ENCODE data around the gene ZXDC.
A peak's percentile ranks its signal among the peaks of the same experiment; 100 is the strongest.

Gene ZXDC

GRCh38 chr3:126456766-126457388, 18.8 kb downstream of the ZXDC start:
- no peak overlapping the region for H3K27ac ChIP-seq
- DNase-seq (ENCODE audit: low read depth, low spot score): no peak

GRCh38 chr3:126456211-126456610, 19.5 kb downstream of the ZXDC start:
- no peak for DNase-seq (ENCODE audit: low read depth, low spot score)
- H3K27ac ChIP-seq: no peak overlapping the region

DNA sequence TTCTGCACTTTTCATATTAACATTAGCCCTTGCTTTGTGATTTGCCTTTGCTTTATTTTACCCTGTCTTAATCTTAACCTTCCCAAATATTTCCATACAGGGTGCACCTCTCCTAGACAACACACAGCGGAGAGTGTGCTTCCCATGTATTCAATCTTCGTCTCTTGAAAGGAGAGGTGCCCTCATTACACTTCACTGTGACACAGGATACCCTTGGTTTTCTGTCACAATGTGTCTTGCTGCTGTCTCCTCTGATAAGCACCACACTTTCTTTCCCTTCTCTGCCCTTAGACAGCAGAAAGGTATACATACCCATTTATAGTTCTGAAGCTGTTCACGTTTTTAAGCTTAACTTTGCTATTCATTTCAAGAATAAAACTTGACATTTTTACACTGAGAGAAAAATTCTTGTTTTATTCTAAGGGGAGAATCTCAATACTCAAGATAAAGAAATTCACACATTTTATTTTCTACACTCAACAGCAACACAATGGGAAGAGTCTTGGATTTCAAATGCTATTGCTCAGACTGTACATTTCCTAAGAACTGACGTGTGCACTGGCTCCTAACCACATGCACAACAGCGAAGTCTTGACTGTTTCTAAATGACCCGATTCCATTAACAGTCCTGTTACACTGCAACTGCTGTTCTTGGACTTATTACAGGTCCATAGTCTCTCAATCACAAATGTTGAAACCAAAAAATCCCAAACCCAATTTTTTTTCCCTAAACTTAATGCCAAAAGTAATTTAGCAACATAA, 21.1 kb downstream of the ZXDC start:
- no peak overlapping the region for H3K27ac ChIP-seq
- DNase-seq (ENCODE audit: low read depth, low spot score): no peak

DNA sequence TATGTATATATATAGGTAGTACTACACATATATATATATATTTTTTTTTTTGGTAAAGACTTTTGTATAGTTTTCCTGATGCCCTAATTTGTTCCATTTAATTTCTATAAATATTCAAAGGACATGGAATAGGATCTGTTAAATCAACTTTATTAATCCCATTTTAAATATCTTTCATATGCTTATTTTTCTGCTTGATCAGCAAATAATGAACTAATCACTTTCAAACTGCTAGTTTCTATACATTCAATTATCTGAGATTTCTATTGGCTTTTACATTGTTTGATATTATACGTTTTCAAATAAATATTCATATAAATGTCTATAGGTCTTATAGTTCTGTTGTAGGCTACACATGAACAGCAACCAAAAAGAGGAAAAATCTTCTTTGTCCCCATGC, 21.7 kb downstream of the ZXDC start:
- H3K27ac ChIP-seq: no peak overlapping the region
- no peak for DNase-seq (ENCODE audit: low read depth, low spot score)

DNA sequence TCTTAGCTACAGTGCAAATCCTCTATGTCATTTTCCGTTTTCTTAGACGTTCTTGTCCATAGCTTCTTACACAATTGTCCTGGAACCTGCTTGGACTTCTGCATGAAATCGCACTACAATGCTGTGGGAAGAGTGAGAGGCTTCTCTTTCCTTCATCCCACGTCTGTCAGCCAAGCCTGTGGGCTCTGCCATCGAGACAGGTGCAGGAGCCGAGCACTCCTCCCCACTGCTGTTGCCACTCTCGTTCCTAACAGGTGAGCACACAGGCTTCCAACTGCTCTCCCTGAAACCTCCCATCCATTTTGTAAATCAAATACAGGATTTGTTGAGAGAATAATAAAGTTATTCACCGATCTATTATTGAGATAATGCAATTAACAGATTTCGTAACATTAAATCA, 23.5 kb downstream of the ZXDC start:
- DNase-seq (ENCODE audit: low read depth, low spot score): no peak
- H3K27ac ChIP-seq: no peak overlapping the region

- H3K27ac ChIP-seq: no peak overlapping the region
- DNase-seq (ENCODE audit: low read depth, low spot score): no peak
Measured at GRCh38 chr3:126451511-126451910, 24.2 kb downstream of the ZXDC start.

DNA sequence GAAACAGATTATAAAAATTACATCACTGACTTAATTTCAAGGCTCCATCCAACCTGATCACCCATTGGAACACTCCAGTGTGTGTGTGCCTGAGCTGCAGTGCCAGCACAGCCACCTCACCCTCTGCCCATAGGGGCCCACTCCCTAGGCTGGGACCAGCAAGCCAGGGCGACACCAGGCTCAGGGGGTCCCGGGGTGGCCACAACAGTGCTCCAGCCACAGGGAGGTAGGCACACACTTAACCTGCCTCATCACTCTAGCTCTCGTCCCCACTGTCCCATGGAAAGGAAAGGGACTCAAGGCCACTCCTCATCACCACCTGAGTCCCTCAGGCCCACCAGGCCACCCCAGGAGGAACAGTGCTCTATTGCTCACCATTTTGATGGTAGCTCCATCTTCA, 24.9 kb downstream of the ZXDC start:
- no peak for DNase-seq (ENCODE audit: low read depth, low spot score)
- no peak overlapping the region for H3K27ac ChIP-seq

- no peak for DNase-seq (ENCODE audit: low read depth, low spot score)
- H3K27ac ChIP-seq: no peak overlapping the region
Measured at GRCh38 chr3:126450219-126450618, 25.5 kb downstream of the ZXDC start.

GRCh38 chr3:126449621-126450051, 26.1 kb downstream of the ZXDC start:
- no peak overlapping the region for H3K27ac ChIP-seq
- no peak for DNase-seq (ENCODE audit: low read depth, low spot score)

DNA sequence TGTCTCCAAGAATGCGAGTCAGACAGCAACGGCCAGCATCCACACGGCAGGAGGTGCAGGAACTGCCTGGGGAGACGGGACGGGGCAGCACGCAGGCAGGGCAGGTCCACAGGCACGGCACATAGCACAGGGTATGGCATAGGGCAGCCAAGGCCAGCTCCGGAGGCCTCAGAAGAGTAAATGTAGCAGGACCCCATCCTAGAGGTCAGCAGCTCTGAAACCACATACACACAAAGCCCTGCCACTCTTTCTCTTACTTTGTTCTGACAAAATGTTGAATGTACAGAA, 26.9 kb downstream of the ZXDC start:
- no peak overlapping the region for H3K27ac ChIP-seq
- DNase-seq (ENCODE audit: low read depth, low spot score): no peak

- no peak for DNase-seq (ENCODE audit: low read depth, low spot score)
- no peak overlapping the region for H3K27ac ChIP-seq
Measured at GRCh38 chr3:126448136-126448892, 27.4 kb downstream of the ZXDC start.

DNA sequence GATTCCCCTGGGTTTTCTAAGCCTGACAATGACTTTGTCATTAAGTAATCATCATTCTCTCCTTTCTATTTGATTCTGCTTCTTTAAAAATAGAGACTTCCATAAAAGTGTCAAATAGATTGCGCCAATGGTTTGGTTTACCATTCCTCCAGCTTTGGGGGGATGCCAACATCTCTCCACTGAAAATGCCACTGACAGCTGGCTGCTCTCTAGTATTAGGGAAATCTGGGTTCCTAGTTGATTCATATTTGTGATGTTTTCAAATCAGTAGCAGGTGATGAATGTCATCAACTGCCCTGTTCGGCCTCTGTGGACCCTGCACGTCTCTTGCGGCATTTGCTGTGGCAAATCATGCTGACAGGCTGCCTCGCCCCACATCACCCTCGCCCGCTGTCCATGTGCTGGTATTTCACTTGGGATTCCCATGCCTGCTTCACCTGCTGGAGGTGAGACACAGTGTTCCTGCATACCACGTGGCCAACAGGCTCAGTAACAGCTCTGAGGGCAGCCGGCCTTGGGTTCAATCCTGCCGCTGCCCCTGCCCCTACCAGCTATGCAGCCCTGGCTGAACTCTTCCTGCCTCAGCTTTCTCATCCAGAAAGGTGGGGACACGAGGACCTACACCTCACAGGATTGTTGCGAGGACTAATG, 28.1 kb downstream of the ZXDC start:
- no peak for DNase-seq (ENCODE audit: low read depth, low spot score)
- H3K27ac ChIP-seq: no peak overlapping the region

GRCh38 chr3:126446791-126447190, 28.9 kb downstream of the ZXDC start:
- DNase-seq (ENCODE audit: low read depth, low spot score): peak; percentile 10
- H3K27ac ChIP-seq: no peak overlapping the region

DNA sequence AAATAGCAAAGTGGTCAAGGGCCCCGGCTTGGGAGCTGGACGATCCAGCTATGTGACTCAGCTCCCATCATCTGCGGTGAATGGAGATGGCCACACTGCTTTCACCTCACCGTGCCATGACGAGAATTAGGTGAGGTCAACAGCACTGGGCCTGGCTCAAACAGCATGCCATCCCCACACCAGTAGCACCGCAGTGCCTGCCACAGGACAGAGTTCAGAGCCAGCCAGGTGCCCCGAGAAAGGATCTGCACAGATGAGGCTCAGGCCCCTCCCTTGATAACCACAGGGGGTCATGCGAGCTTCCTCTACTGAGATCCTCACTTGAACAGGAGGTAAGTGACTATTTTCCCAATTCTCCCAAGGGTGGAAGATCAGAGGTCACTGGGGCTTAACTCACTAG, 29.4 kb downstream of the ZXDC start:
- H3K27ac ChIP-seq: no peak overlapping the region
- no peak for DNase-seq (ENCODE audit: low read depth, low spot score)

GRCh38 chr3:126445506-126445905, 30.2 kb downstream of the ZXDC start:
- no peak for DNase-seq (ENCODE audit: low read depth, low spot score)
- H3K27ac ChIP-seq: no peak overlapping the region

- no peak for DNase-seq (ENCODE audit: low read depth, low spot score)
- H3K27ac ChIP-seq: no peak overlapping the region
Measured at GRCh38 chr3:126442856-126443242, 32.8 kb downstream of the ZXDC start.

DNA sequence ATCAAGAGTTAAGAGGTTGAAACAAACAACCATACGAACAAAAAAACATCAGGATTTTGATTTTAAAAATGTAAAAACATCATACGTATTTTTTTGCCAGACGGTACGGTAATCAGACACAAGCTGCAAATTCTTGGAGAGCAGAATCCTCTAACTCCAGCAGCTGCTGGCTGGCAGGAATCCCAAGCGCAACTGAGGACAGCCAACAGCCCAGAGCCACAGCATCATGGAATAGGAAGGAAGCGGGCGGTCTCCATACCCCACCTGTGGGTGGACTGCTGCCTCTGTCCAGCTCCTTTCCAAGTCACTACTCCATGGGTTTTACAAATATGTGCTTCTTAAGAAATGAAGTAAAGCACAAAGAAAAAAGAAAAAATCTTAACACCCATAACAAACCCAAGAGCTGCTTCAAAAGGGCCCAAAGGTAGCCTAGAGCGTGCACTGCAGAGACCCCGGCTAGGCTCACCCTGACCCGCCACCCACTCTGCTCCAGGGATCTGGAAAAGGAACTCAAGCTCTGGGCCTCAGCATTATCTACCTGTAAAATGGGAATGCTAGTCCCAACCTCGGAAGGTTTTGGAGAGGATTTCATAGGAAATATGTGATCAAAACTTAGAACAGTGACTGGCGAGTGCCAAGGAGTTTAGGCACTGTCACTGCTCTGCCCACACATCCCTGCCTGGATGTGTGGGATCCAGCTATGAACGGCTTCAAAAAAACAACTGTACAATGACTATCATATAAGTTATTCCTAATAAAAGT, 33.4 kb downstream of the ZXDC start:
- H3K27ac ChIP-seq: no peak overlapping the region
- DNase-seq (ENCODE audit: low read depth, low spot score): no peak

GRCh38 chr3:126441256-126441880, 34.3 kb downstream of the ZXDC start:
- DNase-seq (ENCODE audit: low read depth, low spot score): no peak
- no peak overlapping the region for H3K27ac ChIP-seq

DNA sequence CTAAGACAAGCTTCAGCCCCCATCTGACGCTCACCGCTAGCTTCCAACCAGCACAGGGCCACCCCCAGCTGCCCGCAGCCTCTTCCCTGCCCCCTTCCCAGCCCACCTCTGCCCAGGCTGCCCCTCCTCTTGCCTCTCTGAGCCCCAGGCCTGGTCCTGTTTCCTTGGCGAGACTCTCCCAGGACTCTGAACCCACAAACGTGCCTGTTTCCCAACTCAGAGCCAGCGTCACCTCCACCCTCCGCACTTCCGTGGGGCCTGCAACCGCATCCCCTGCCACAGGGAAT, 35.0 kb downstream of the ZXDC start:
- no peak for DNase-seq (ENCODE audit: low read depth, low spot score)
- H3K27ac ChIP-seq: no peak overlapping the region

All from epithelial cell of prostate (primary cell).